Neural crest cell (in vitro differentiated cells): ENCODE data around the gene RERE. TPM values are rescaled to one million over a fixed set of nuclear protein-coding genes. Genes with fewer than 3 reads are reported as not detected.

Experiments
- DNase-seq: peaks from one replicate; pipeline ENCODE4 v3.0.0; 2021; ENCODE audit warnings: low read depth, mixed read lengths, low spot score
- H3K27ac Mint-ChIP-seq: one replicate; pipeline ENCODE4 v1.8.0; 2021; ENCODE audit warnings: mild to moderate bottlenecking, mixed read lengths; ENCODE audit not compliant: unreplicated experiment
- H3K27me3 Mint-ChIP-seq: 2 replicates; pipeline ENCODE4 v1.8.0; 2021; ENCODE audit warnings: low read depth, mild to moderate bottlenecking, mixed read lengths
- H3K36me3 Mint-ChIP-seq: 2 replicates; pipeline ENCODE4 v1.8.0; 2021; ENCODE audit warnings: low read depth, mild to moderate bottlenecking, mixed read lengths
- H3K4me1 Mint-ChIP-seq: 2 replicates; pipeline ENCODE4 v1.8.0; 2021; ENCODE audit warnings: mixed read lengths
- H3K4me3 Mint-ChIP-seq: one replicate; pipeline ENCODE4 v1.8.0; 2021; ENCODE audit warnings: mild to moderate bottlenecking, mixed read lengths
- H3K9me3 Mint-ChIP-seq: 2 replicates; pipeline ENCODE4 v1.8.0; 2021; ENCODE audit warnings: mixed read lengths
- total RNA-seq: library from RNA; stranded (reverse); gene quantifications from 2 replicates; pipeline ENCODE4 v1.2.1, GENCODE V29; 2021
- TF ChIP-seq, protein P1 (sequence below): fragments of 200-600 bp; sonication (generic); conservative IDR thresholded peaks from 2 replicates; pipeline ENCODE4 v1.5.0; 2021; ENCODE audit warnings: antibody characterized with exemption, mild to moderate bottlenecking

RERE gene
- total RNA-seq, 1 donor from 2014 or later: 122 TPM

DNA sequence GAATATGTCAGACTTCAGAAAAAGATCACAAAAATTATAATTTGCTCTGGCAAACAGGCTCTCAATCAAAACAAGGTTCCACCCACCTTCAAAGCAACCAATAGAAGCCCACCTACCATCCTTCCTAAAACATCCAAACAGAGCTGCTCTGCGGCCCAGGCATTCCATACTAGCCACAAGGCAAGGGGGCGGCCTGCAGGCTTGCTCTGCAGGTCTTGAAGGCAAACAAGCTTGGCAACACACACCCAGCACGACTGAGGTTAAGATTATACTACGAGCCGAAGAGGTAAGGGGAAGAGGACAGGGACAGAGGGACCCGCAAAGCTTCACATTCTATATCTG, 292.3 kb downstream of the RERE start:
- H3K4me3 Mint-ChIP-seq: no peak overlapping the region
- H3K27ac Mint-ChIP-seq: peak overlapping the region; percentile 13
- TF ChIP-seq, protein P1, sequence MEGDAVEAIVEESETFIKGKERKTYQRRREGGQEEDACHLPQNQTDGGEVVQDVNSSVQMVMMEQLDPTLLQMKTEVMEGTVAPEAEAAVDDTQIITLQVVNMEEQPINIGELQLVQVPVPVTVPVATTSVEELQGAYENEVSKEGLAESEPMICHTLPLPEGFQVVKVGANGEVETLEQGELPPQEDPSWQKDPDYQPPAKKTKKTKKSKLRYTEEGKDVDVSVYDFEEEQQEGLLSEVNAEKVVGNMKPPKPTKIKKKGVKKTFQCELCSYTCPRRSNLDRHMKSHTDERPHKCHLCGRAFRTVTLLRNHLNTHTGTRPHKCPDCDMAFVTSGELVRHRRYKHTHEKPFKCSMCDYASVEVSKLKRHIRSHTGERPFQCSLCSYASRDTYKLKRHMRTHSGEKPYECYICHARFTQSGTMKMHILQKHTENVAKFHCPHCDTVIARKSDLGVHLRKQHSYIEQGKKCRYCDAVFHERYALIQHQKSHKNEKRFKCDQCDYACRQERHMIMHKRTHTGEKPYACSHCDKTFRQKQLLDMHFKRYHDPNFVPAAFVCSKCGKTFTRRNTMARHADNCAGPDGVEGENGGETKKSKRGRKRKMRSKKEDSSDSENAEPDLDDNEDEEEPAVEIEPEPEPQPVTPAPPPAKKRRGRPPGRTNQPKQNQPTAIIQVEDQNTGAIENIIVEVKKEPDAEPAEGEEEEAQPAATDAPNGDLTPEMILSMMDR: no peak
- H3K9me3 Mint-ChIP-seq: no peaks in the 10 kb centered on the region
- H3K4me1 Mint-ChIP-seq: peaks cover 30% of the 10 kb centered on the region
- H3K27me3 Mint-ChIP-seq: no peaks in the 10 kb centered on the region
- DNase-seq: no peak
- H3K36me3 Mint-ChIP-seq: peaks cover 9% of the 10 kb centered on the region

DNA sequence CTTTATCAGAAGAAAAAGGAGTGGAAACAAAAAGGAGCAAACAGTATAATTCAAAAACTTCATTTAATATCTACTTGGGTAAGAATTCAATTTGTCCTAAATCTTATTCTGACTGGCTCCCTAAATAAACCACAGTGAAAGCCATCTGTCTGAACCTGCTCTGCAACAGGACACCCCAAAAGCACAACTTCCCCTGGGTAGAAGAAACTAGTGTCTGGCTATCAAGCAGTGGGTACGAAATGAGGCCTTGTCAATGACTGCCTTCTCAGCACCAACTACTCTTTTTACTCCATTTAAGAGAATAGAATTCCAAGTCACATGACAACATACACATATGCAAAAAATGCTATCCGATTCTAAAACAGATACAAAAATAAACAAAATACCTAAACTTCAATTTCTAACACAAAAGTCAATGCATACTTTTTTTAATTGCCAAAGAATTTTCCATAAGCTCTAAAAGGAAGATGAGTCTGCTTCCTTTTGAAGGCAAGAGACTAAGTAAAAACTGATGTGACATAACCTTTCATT, 292.7 kb downstream of the RERE start:
- H3K27me3 Mint-ChIP-seq: no peaks in the 10 kb centered on the region
- H3K4me3 Mint-ChIP-seq: no peak overlapping the region
- no peak for DNase-seq
- H3K9me3 Mint-ChIP-seq: no peaks in the 10 kb centered on the region
- TF ChIP-seq, protein P1: no peak
- H3K27ac Mint-ChIP-seq: no peak overlapping the region
- peaks cover 27% of the 10 kb centered on the region for H3K4me1 Mint-ChIP-seq
- H3K36me3 Mint-ChIP-seq: peaks cover 6% of the 10 kb centered on the region

DNA sequence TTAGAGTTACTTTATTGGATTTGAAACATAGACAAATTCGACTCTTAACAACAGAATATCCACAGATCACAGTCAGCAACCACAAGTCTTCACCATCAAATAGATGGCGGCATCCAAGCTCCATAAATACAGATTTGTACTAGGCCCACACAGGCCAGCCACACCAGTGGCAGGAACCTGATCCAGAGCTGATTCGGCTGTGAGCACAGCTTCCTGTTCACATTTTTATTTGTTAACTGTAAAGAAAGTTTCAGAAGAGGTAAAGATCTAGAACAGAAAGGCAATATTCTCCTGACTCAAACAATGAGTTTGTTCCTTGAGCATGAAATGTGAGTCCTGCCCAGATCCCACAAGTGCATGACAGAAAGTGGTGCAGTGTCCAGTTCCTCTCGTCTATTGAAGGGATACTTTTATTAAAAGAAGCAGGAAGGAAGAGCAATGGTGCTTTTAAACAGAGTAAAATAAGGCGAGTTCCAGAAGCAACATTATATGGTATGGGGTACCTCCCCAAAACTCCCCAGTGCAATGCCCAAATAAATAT, 293.7 kb downstream of the RERE start:
- no peak for DNase-seq
- no peak overlapping the region for H3K27ac Mint-ChIP-seq
- H3K36me3 Mint-ChIP-seq: peaks cover 3% of the 10 kb centered on the region
- H3K27me3 Mint-ChIP-seq: no peaks in the 10 kb centered on the region
- H3K9me3 Mint-ChIP-seq: no peaks in the 10 kb centered on the region
- H3K4me3 Mint-ChIP-seq: no peak overlapping the region
- H3K4me1 Mint-ChIP-seq: peaks cover 29% of the 10 kb centered on the region
- TF ChIP-seq, protein P1: no peak

DNA sequence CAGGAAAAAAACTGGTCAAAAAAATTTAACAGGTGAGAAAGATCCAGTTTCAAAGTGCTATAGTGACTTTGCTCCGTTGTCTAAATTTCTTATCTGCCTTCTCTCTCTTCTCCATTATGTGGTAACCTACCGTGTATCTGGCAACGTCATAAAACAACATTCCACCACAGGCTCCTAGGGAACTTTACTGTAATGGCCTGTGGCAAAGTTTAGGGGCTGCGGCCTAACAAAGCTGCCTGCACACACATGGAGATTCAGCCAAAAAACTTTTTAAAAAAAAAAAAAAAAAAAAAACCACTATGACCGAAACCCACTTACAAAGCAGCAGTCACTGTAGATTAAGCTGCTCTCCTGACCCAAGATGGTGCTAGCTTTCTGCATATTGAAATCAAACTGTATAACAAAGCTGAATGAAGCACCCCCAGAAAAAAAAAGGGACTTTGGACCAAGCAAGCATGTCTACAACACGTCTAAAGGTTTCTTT, 296.9 kb downstream of the RERE start:
- peaks cover 3% of the 10 kb centered on the region for H3K36me3 Mint-ChIP-seq
- no peak for DNase-seq
- H3K9me3 Mint-ChIP-seq: no peaks in the 10 kb centered on the region
- H3K27ac Mint-ChIP-seq: no peak overlapping the region
- H3K4me1 Mint-ChIP-seq: peaks cover 51% of the 10 kb centered on the region
- TF ChIP-seq, protein P1: no peak
- H3K27me3 Mint-ChIP-seq: no peaks in the 10 kb centered on the region
- H3K4me3 Mint-ChIP-seq: no peak overlapping the region

DNA sequence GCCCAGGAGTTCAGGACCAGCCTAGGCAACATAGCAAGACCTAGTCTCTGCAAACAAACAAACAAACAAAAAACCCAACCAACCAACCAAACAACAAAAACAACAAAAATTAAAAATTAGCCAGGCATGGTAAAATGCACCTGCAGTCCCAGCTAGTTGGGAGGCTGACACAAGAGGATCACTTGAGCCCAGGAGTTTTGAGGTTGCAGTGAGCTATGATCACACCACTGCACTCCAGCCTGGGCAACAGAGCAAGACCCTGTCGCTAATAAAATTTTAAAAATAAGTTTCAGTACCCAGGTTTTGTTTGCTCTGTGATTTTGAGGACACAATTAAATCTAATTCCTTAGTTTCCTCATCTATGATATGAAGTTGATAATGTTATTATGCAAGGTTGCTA, 298.3 kb downstream of the RERE start:
- H3K27me3 Mint-ChIP-seq: no peaks in the 10 kb centered on the region
- peaks cover 3% of the 10 kb centered on the region for H3K36me3 Mint-ChIP-seq
- no peaks in the 10 kb centered on the region for H3K9me3 Mint-ChIP-seq
- TF ChIP-seq, protein P1: no peak
- no peak overlapping the region for H3K27ac Mint-ChIP-seq
- DNase-seq: no peak
- H3K4me1 Mint-ChIP-seq: peaks cover 51% of the 10 kb centered on the region
- H3K4me3 Mint-ChIP-seq: no peak overlapping the region
